HepG2 (cell line): Measurements from ENCODE around the gene AWAT2. TPM values are rescaled to one million over a fixed set of nuclear protein-coding genes. Genes with fewer than 3 reads are reported as not detected.

ENCODE experiments used
- ATAC-seq: fragments of 200-7000 bp; cut with Tn5 transposase; 3 replicates; pipeline ENCODE4 v1.9.1; 2020; ENCODE audit warnings: mild to moderate bottlenecking, moderate library complexity
- BruUV-seq: library from RNA; stranded (reverse); fragments of 400-500 nt; replicated peaks from 2 replicates; lab custom pipeline; 2021; lab: Mats Ljungman, UMichigan
- CTCF ChIA-PET: fragments of 300-600 bp; formaldehyde crosslinking; extraction: SDS; loops from one replicate; lab custom pipeline; 2021; ENCODE audit warnings: low total read pairs, inconsistent platforms, low intra/inter-chr PET ratio; lab: Yijun Ruan, JAX
- POLR2A ChIA-PET: fragments of 350-600 bp; sonication (Branson Sonifier 250); formaldehyde crosslinking; loops from one replicate; lab custom pipeline; 2020; ENCODE audit warnings: antibody characterized with exemption, inconsistent platforms; lab: Yijun Ruan, JAX
- DNase-seq: peaks from one replicate; pipeline ENCODE4 v3.0.0-alpha.2; 2015; ENCODE audit warnings: low spot score
- FAIRE-seq: peaks from 3 replicates; lab custom pipeline; 2011; peaks lifted over from hg19 to GRCh38; lab: Jason Lieb, UNC
- H2AFZ ChIP-seq: one replicate; pipeline ENCODE4 v1.6.1; 2011; ENCODE audit warnings: low read length, inconsistent platforms
- H3K27ac ChIP-seq: fragments of 300-600 bp; 3 replicates; pipeline ENCODE4 v1.8.0; 2011; ENCODE audit warnings: mixed run types, mild to moderate bottlenecking, mixed read lengths, low read length, inconsistent platforms; ENCODE audit not compliant: insufficient read depth; ENCODE audit errors: extremely low read length
- H3K27me3 ChIP-seq, 2 experiments: fragments of 200-600 bp in 1 of 2; 2 replicates in 1 of 2; 3 replicates in 1 of 2; pipeline versions ENCODE4 v1.6.0 to v1.8.0; 2011; ENCODE audit warnings: low read length in 2 of 2, mild to moderate bottlenecking in 2 of 2, moderate library complexity in 2 of 2, inconsistent platforms in 1 of 2; ENCODE audit not compliant: insufficient read depth in 2 of 2, control insufficient read depth in 1 of 2
- H3K36me3 ChIP-seq, 2 experiments: fragments of 200-600 bp in 1 of 2; replicated peaks in 1 of 2; 2 replicates in 1 of 2; 3 replicates in 1 of 2; pipeline versions ENCODE4 v1.5.1 to v1.8.0; 2011; ENCODE audit warnings: low read length in 2 of 2, inconsistent platforms in 1 of 2; ENCODE audit not compliant: insufficient read depth in 2 of 2, control insufficient read depth in 1 of 2
- H3K4me1 ChIP-seq: 2 replicates; pipeline ENCODE4 v1.5.1; 2012; ENCODE audit warnings: low read length, inconsistent platforms; ENCODE audit not compliant: insufficient read depth
- H3K4me2 ChIP-seq: 2 replicates; pipeline ENCODE4 v1.6.0; 2011; ENCODE audit warnings: low read depth, low read length, inconsistent platforms
- H3K4me3 ChIP-seq, 3 experiments: fragments of 200-600 bp in 1 of 3; sonication (generic), shearing (Covaris generic) in 1 of 3; replicated peaks in 1 of 3; 2 replicates each; pipeline ENCODE4 v1.5.1; 2011 to 2016; ENCODE audit warnings: low read length in 3 of 3, inconsistent platforms in 2 of 3, low read depth in 2 of 3, mild to moderate bottlenecking in 2 of 3, control low read depth in 1 of 3, mixed read lengths in 1 of 3; ENCODE audit not compliant: insufficient read depth in 1 of 3
- H3K79me2 ChIP-seq: one replicate; pipeline ENCODE4 v1.6.1; 2011; ENCODE audit warnings: low read length, inconsistent platforms; ENCODE audit not compliant: insufficient read depth
- H3K9ac ChIP-seq: 2 replicates; pipeline ENCODE4 v1.6.0; 2011; ENCODE audit warnings: mild to moderate bottlenecking, low read depth, low read length, inconsistent platforms; ENCODE audit not compliant: insufficient read depth
- H3K9me3 ChIP-seq: 2 replicates; pipeline ENCODE4 v1.5.1; 2012; ENCODE audit warnings: mild to moderate bottlenecking, low read length
- H4K20me1 ChIP-seq: 2 replicates; pipeline ENCODE4 v1.6.0; 2011; ENCODE audit warnings: inconsistent platforms, mild to moderate bottlenecking, low read length, moderate library complexity; ENCODE audit not compliant: insufficient read depth
- AGO1 ChIP-seq: fragments of 200-400 bp; formaldehyde crosslinking; IDR thresholded peaks from 2 replicates; pipeline ENCODE4 v1.6.1; 2017; ENCODE audit warnings: mild to moderate bottlenecking, low read depth, low read length, moderate library complexity; ENCODE audit not compliant: poor library complexity, severe bottlenecking
- ATAD3A ChIP-seq: sonication (generic); formaldehyde crosslinking; IDR thresholded peaks from 2 replicates; pipeline ENCODE4 v1.4.0; 2020; ENCODE audit warnings: missing genetic modification reagents
- GMEB2 ChIP-seq: IDR thresholded peaks from 2 replicates; pipeline ENCODE4 v1.6.1; 2016; ENCODE audit warnings: missing biosample characterization, missing genetic modification reagents, low read depth
- TERF1 ChIP-seq: sonication (generic); formaldehyde crosslinking; IDR thresholded peaks from 2 replicates; pipeline ENCODE4 v1.8.0; 2022; ENCODE audit warnings: mild to moderate bottlenecking, missing genetic modification reagents, moderate library complexity
- TMF1 ChIP-seq: sonication (generic); formaldehyde crosslinking; IDR thresholded peaks from 2 replicates; pipeline ENCODE4 v1.8.1; 2022; ENCODE audit warnings: low read depth, missing genetic modification reagents
- ZFP62 ChIP-seq: sonication (generic); formaldehyde crosslinking; IDR thresholded peaks from 2 replicates; pipeline ENCODE4 v1.4.0; 2020; ENCODE audit warnings: missing genetic modification reagents
- ZNF260 ChIP-seq: sonication (generic); formaldehyde crosslinking; IDR thresholded peaks from 2 replicates; pipeline ENCODE4 v1.4.0; 2020; ENCODE audit warnings: missing genetic modification reagents, low read depth, mild to moderate bottlenecking, borderline replicate concordance
- ZSCAN22 ChIP-seq: sonication (generic); formaldehyde crosslinking; IDR thresholded peaks from 2 replicates; pipeline ENCODE4 v1.4.0; 2020; ENCODE audit warnings: mild to moderate bottlenecking, missing genetic modification reagents
- WGBS: methylation state at CpG from one replicate; pipeline ENCODE4 v1.1.6; 2017; ENCODE audit warnings: low lambda C conversion rate; 5-methylcytosine and 5-hydroxymethylcytosine counted together
- in situ Hi-C: cut with HindIII; loops from 2 replicates; pipeline ENCODE4 v1.10.0; 2017; ENCODE audit warnings: low pct_unique_long_range_greater_than_20kb; ENCODE audit not compliant: extremely low pct_ligation_motif_present
- intact Hi-C: fragments of 100-400 bp; cut with micrococcal nuclease; formaldehyde crosslinking; loops from one replicate; pipeline ENCODE4 v1.10.0; 2022; ENCODE audit not compliant: unreplicated experiment
- polyA plus RNA-seq, 8 experiments: library from polyadenylated mRNA; depleted of rRNA in 3 of 8; stranded (reverse) in 7 of 8; unstranded in 1 of 8; fragments of >200 nt; fragmentation: Illumina TruSeq in 4 of 8; extraction: Trizol in 4 of 8; gene quantifications; 2 replicates each; pipeline versions ENCODE4 v1.2.1 to v1.2.3, GENCODE V29; 2011 to 2016; ENCODE audit warnings: low read depth in 4 of 8, missing spikeins in 1 of 8, mixed read lengths in 1 of 8; ENCODE audit not compliant: insufficient read depth in 1 of 8
- total RNA-seq, 5 experiments: library from RNA; depleted of rRNA; stranded (reverse); fragments of >200 nt; fragmentation: Illumina TruSeq; extraction: Trizol; gene quantifications; 2 replicates each; pipeline ENCODE4 v1.2.3, GENCODE V29; 2016; ENCODE audit warnings: low read depth in 1 of 5

AWAT2 gene
- total and polyA plus RNA-seq, 2 of the 13 experiments (the other 11 are each of a cell fraction or from before 2014, with no cell fraction given) = not detected

GRCh38 chrX:70062961-70063550 lies 13.3 kb upstream of the AWAT2 start:
- intact Hi-C loops (no loop called here), in situ Hi-C loops (no loop called here)
- BruUV-seq = no TSS peak
- no peaks in the 10 kb centered on the region for H3K4me1 ChIP-seq
- no peak for ATAC-seq
- no peaks in the 10 kb centered on the region for H4K20me1 ChIP-seq
- no peak overlapping the region for H3K4me3 ChIP-seq
- no peak for FAIRE-seq
- no peak overlapping the region for H3K4me2 ChIP-seq
- H3K36me3 ChIP-seq = no peaks in the 10 kb centered on the region
- no peaks in the 10 kb centered on the region for H3K79me2 ChIP-seq
- 88% methylated on average over 14 of the region's 52 CpGs for WGBS
- POLR2A ChIA-PET = no interaction called here
- CTCF ChIA-PET = no interaction called here
- H3K9ac ChIP-seq = no peak overlapping the region
- 0 out of 5 replicates have a peak, but pooled peaks cover 0 to 4% of the 10 kb centered on the region in 2 experiments for H3K27me3 ChIP-seq
- H3K27ac ChIP-seq = no peak overlapping the region
- TF ChIP-seq ZFP62 (CRISPR knock-in tag) = no peak
- TF ChIP-seq GMEB2 (CRISPR knock-in tag) = no peak
- TF ChIP-seq ZNF260 = no peak
- no peak for TF ChIP-seq ZSCAN22
- TF ChIP-seq AGO1 = no peak
- no peak for TF ChIP-seq TERF1 (CRISPR knock-in tag)
- TF ChIP-seq TMF1 = no peak
- TF ChIP-seq ATAD3A (CRISPR knock-in tag) = no peak
- no peak for DNase-seq
- no peaks in the 10 kb centered on the region for H3K9me3 ChIP-seq
- H2AFZ ChIP-seq = no peak overlapping the region
